K562 (cell line): ENCODE data around the gene CST7. TPM values are rescaled to one million over a fixed set of nuclear protein-coding genes. Genes with fewer than 3 reads are reported as not detected.

ENCODE experiments used
- ATAC-seq: fragments of 200-7000 bp; cut with Tn5 transposase; 3 replicates; pipeline ENCODE4 v1.9.1; 2020; ENCODE audit warnings: moderate library complexity
- BruUV-seq: library from RNA; stranded (reverse); fragments of 400-500 nt; replicated peaks from 2 replicates; lab custom pipeline; 2021; lab: Mats Ljungman, UMichigan
- CTCF ChIA-PET: fragments of 300-600 bp; formaldehyde crosslinking; extraction: SDS; loops from one replicate; lab custom pipeline; 2021; ENCODE audit warnings: low intra/inter-chr PET ratio; lab: Yijun Ruan, JAX
- POLR2A ChIA-PET: fragments of 300-600, 350-650 bp; sonication (Branson Sonifier 250); formaldehyde crosslinking; extraction: SDS; loops from one replicate; lab custom pipeline; 2021; ENCODE audit warnings: antibody characterized with exemption, inconsistent platforms; lab: Yijun Ruan, JAX
- DNase-seq, 4 experiments: peaks; one replicate each; pipeline versions ENCODE4 v3.0.0 to v3.0.0-alpha.2; 2011 to 2018; ENCODE audit warnings: low spot score in 3 of 4, mixed read lengths in 3 of 4; ENCODE audit errors: extremely low read depth in 1 of 4
- FAIRE-seq: peaks from 2 replicates; lab custom pipeline; 2011; peaks lifted over from hg19 to GRCh38; lab: Jason Lieb, UNC
- H2AFZ ChIP-seq: 2 replicates; pipeline ENCODE4 v1.6.0; 2011; ENCODE audit warnings: low read depth, low read length, control low read depth, inconsistent platforms
- H3K27ac ChIP-seq: fragments of 200-600 bp; 3 replicates; pipeline ENCODE4 v1.8.0; 2011; ENCODE audit warnings: low read depth, mild to moderate bottlenecking, control low read depth, inconsistent platforms, low read length, moderate library complexity, mixed read lengths; ENCODE audit errors: extremely low read depth
- H3K27me3 ChIP-seq, 2 experiments: fragments of 300-600 bp in 1 of 2; 2 replicates in 1 of 2; 3 replicates in 1 of 2; pipeline versions ENCODE4 v1.6.0 to v1.8.0; 2011; ENCODE audit warnings: inconsistent platforms in 2 of 2, low read length in 2 of 2, mild to moderate bottlenecking in 1 of 2, mixed read lengths in 1 of 2, moderate library complexity in 1 of 2; ENCODE audit not compliant: control insufficient read depth in 2 of 2, insufficient read depth in 2 of 2
- H3K36me3 ChIP-seq: fragments of 300-600 bp; 3 replicates; pipeline ENCODE4 v1.8.0; 2011; ENCODE audit warnings: mild to moderate bottlenecking, low read length, inconsistent platforms; ENCODE audit not compliant: control insufficient read depth, insufficient read depth
- H3K4me1 ChIP-seq, 2 experiments: fragments of 200-600 bp in 1 of 2; replicated peaks in 1 of 2; 2 replicates in 1 of 2; 3 replicates in 1 of 2; pipeline versions ENCODE4 v1.5.1 to v1.8.0; 2011; ENCODE audit warnings: inconsistent platforms in 2 of 2, low read length in 2 of 2, mild to moderate bottlenecking in 1 of 2, mixed read lengths in 1 of 2, moderate library complexity in 1 of 2; ENCODE audit not compliant: control insufficient read depth in 2 of 2, insufficient read depth in 2 of 2
- H3K4me2 ChIP-seq: 2 replicates; pipeline ENCODE4 v1.6.1; 2011; ENCODE audit warnings: low read length, control low read depth, inconsistent platforms, mixed read lengths; ENCODE audit not compliant: insufficient read depth
- H3K4me3 ChIP-seq: fragments of 200-600 bp; sonication (generic), shearing (Covaris generic); 2 replicates; pipeline ENCODE4 v1.5.1; 2016; ENCODE audit warnings: control low read depth, inconsistent platforms
- H3K79me2 ChIP-seq: fragments of 200-600 bp; 3 replicates; pipeline ENCODE4 v1.8.0; 2011; ENCODE audit warnings: low read length, inconsistent platforms; ENCODE audit not compliant: control insufficient read depth, insufficient read depth
- H3K9ac ChIP-seq, 2 experiments: 2 replicates each; pipeline versions ENCODE4 v1.6.0 to v1.6.1; 2011; ENCODE audit warnings: low read depth in 2 of 2, low read length in 2 of 2, control low read depth in 1 of 2, inconsistent platforms in 1 of 2, mild to moderate bottlenecking in 1 of 2, mixed read lengths in 1 of 2; ENCODE audit not compliant: insufficient read depth in 1 of 2
- H3K9me1 ChIP-seq: one replicate; pipeline ENCODE4 v1.6.0; 2011; ENCODE audit warnings: inconsistent platforms, mild to moderate bottlenecking, low read length, moderate library complexity; ENCODE audit not compliant: control insufficient read depth, insufficient read depth
- H3K9me3 ChIP-seq: replicated peaks from 2 replicates; pipeline ENCODE4 v1.5.1; 2011; ENCODE audit warnings: low read depth, low read length, inconsistent platforms; ENCODE audit not compliant: control insufficient read depth, insufficient read depth
- H4K20me1 ChIP-seq: replicated peaks from 2 replicates; pipeline ENCODE4 v1.6.1; 2011; ENCODE audit warnings: low read length, inconsistent platforms, mixed read lengths; ENCODE audit not compliant: control insufficient read depth, insufficient read depth
- CTCF ChIP-seq, 3 experiments: IDR thresholded peaks in 2 of 3; conservative IDR thresholded peaks in 1 of 3; 2 replicates each; pipeline ENCODE4 v1.5.1; 2011 to 2012; ENCODE audit warnings: low read length in 3 of 3, mild to moderate bottlenecking in 3 of 3, control low read depth in 2 of 3, improper control_type of control experiment in 1 of 3, inconsistent platforms in 1 of 3, low read depth in 1 of 3, mixed read lengths in 1 of 3, moderate library complexity in 1 of 3; ENCODE audit not compliant: insufficient read depth in 2 of 3
- FOSL1 ChIP-seq: fragments of 200-800 bp; sonication (Bioruptor generic); conservative IDR thresholded peaks from 2 replicates; pipeline ENCODE4 v1.6.1; 2016; ENCODE audit warnings: missing genetic modification characterization, missing compliant biosample characterization
- JUN ChIP-seq, 2 experiments: sonication (generic) in 1 of 2; formaldehyde crosslinking in 1 of 2; IDR thresholded peaks; 2 replicates each; pipeline versions ENCODE4 v1.6.1 to v1.8.0; 2012 to 2022; ENCODE audit warnings: borderline replicate concordance in 2 of 2, mild to moderate bottlenecking in 2 of 2, improper control_type of control experiment in 1 of 2, low read depth in 1 of 2, low read length in 1 of 2, missing genetic modification reagents in 1 of 2
- MECOM ChIP-seq: fragments of 250-450 bp; sonication (Bioruptor Pico); IDR thresholded peaks from 2 replicates; pipeline ENCODE4 v1.8.0; 2022; ENCODE audit warnings: inconsistent platforms
- MTA1 ChIP-seq: fragments of 450-650 bp; IDR thresholded peaks from 2 replicates; pipeline ENCODE4 v1.6.1; 2017; ENCODE audit warnings: borderline replicate concordance
- NR2F6 ChIP-seq: fragments of 450-650 bp; formaldehyde crosslinking; IDR thresholded peaks from 2 replicates; pipeline ENCODE4 v1.4.0; 2020; ENCODE audit warnings: mild to moderate bottlenecking
- RB1 ChIP-seq: fragments of 450-650 bp; IDR thresholded peaks from 2 replicates; pipeline ENCODE4 v1.6.1; 2017; ENCODE audit warnings: low read depth, mild to moderate bottlenecking
- RBFOX2 ChIP-seq: fragments of 200-400 bp; formaldehyde crosslinking; IDR thresholded peaks from 2 replicates; pipeline ENCODE4 v1.6.1; 2017; ENCODE audit warnings: low read depth, mild to moderate bottlenecking, low read length, moderate library complexity
- SAP30 ChIP-seq: fragments of 200-600 bp; sonication (generic); IDR thresholded peaks from 2 replicates; pipeline ENCODE4 v1.6.1; 2012; ENCODE audit warnings: borderline replicate concordance, low read depth, mild to moderate bottlenecking, moderate library complexity, low read length, control low read depth, inconsistent platforms; ENCODE audit not compliant: insufficient read depth, poor library complexity, severe bottlenecking
- TAF7 ChIP-seq: fragments of 450-650 bp; IDR thresholded peaks from 2 replicates; pipeline ENCODE4 v1.6.1; 2016; ENCODE audit warnings: missing genetic modification characterization, missing compliant biosample characterization
- ZC3H8 ChIP-seq: fragments of 450-650 bp; IDR thresholded peaks from 2 replicates; pipeline ENCODE4 v1.6.1; 2017
- ZNF124 ChIP-seq: sonication (generic); formaldehyde crosslinking; IDR thresholded peaks from 2 replicates; pipeline ENCODE4 v1.8.1; 2022; ENCODE audit warnings: missing genetic modification reagents
- ZNF143 ChIP-seq: sonication (generic); formaldehyde crosslinking; IDR thresholded peaks from 2 replicates; pipeline ENCODE4 v1.9.0; 2022; ENCODE audit warnings: mild to moderate bottlenecking, missing genetic modification reagents
- ZNF274 ChIP-seq: IDR thresholded peaks from 2 replicates; pipeline ENCODE4 v1.6.1; 2011; ENCODE audit warnings: low read depth, mild to moderate bottlenecking, low read length, moderate library complexity, borderline replicate concordance
- ZNF57 ChIP-seq: fragments of 450-650 bp; formaldehyde crosslinking; IDR thresholded peaks from 2 replicates; pipeline ENCODE4 v1.4.0; 2020; ENCODE audit warnings: mild to moderate bottlenecking, moderate library complexity
- WGBS: fragments of 100-300 bp; shearing (Covaris generic); methylation state at CpG from one replicate; pipeline ENCODE4 v1.1.6; 2016; ENCODE audit warnings: low coverage, mixed read lengths; ENCODE audit not compliant: insufficient coverage; ENCODE audit errors: missing lambda C conversion rate; 5-methylcytosine and 5-hydroxymethylcytosine counted together
- in situ Hi-C: fragments of 300-500 bp; cut with MboI; formaldehyde crosslinking; loops from 4 replicates; pipeline ENCODE4 v1.15.0; 2018; ENCODE audit warnings: inconsistent platforms, mixed read lengths
- intact Hi-C: fragments of 100-400 bp; cut with micrococcal nuclease; formaldehyde crosslinking; loops from 2 replicates; pipeline ENCODE4 v1.14.2; 2022
- polyA plus RNA-seq, 8 experiments: library from polyadenylated mRNA; depleted of rRNA in 4 of 8; stranded (reverse) in 5 of 8; unstranded in 3 of 8; fragments of >200 nt; fragmentation: Nextera tagmentation in 2 of 8; fragmentation: Illumina TruSeq in 1 of 8; extraction: Ambion mirVana in 2 of 8; extraction: Trizol in 1 of 8; gene quantifications; 2 replicates each; pipeline versions ENCODE4 v1.2.1 to v1.2.3, GENCODE V29; 2011 to 2014; ENCODE audit warnings: inconsistent platforms in 1 of 8, missing spikeins in 1 of 8
- total RNA-seq, 7 experiments: library from RNA; depleted of rRNA in 6 of 7; stranded (reverse); fragments of >200 nt in 6 of 7; fragmentation: Illumina TruSeq in 2 of 7; extraction: Trizol in 2 of 7; gene quantifications; 2 replicates each; pipeline versions ENCODE4 v1.2.1 to v1.2.3, GENCODE V29; 2011 to 2021; ENCODE audit warnings: low replicate concordance in 1 of 7
- TF ChIP-seq, protein P1 (sequence below), 2 experiments: IDR thresholded peaks; 2 replicates each; pipeline ENCODE4 v1.6.1; 2012; ENCODE audit warnings: improper control_type of control experiment in 2 of 2, low read depth in 2 of 2, low read length in 2 of 2, borderline replicate concordance in 1 of 2

Gene CST7
- total and polyA plus RNA-seq, 9 of the 15 experiments (the other 6 are each of a cell fraction or from before 2014, with no cell fraction given), result not detected

GRCh38 chr20:24971376-24972101 is 22.5 kb downstream of the CST7 start:
- intact Hi-C loops (no loop called here), in situ Hi-C loops (no loop called here)
- WGBS, result 80% methylated on average over 6 of the region's 6 CpGs
- DNase-seq (no peak), FAIRE-seq (no peak), ATAC-seq (no peak)
- H3K27me3 ChIP-seq, result no peaks in the 10 kb centered on the region
- no peak overlapping the region for H3K4me2 ChIP-seq
- BruUV-seq, result no TSS peak
- no peak overlapping the region for H2AFZ ChIP-seq
- no peaks in the 10 kb centered on the region for H3K9me1 ChIP-seq
- ChIA-PET POLR2A (no interaction called here), CTCF (no interaction called here)
- H3K79me2 ChIP-seq, result no peaks in the 10 kb centered on the region
- no peaks in the 10 kb centered on the region for H3K9me3 ChIP-seq
- peaks cover 37% of the 10 kb centered on the region; the same call in 2 of the 3 replicates for H3K36me3 ChIP-seq
- H4K20me1 ChIP-seq, result no peaks in the 10 kb centered on the region
- no peak overlapping the region for H3K9ac ChIP-seq
- H3K27ac ChIP-seq, result no peak overlapping the region
- no peaks in the 10 kb centered on the region for H3K4me1 ChIP-seq
- no peak overlapping the region for H3K4me3 ChIP-seq
- TF ChIP-seq ZNF274, result no peak
- no peak for TF ChIP-seq FOSL1 (tag)
- TF ChIP-seq ZNF143, result no peak
- TF ChIP-seq MECOM, result no peak
- TF ChIP-seq MTA1, result no peak
- no peak for TF ChIP-seq TAF7 (tag)
- no peak for TF ChIP-seq ZNF124 (CRISPR knock-in tag)
- no peak for TF ChIP-seq SAP30
- no peak for TF ChIP-seq RBFOX2
- TF ChIP-seq ZC3H8, result no peak
- TF ChIP-seq, protein P1, sequence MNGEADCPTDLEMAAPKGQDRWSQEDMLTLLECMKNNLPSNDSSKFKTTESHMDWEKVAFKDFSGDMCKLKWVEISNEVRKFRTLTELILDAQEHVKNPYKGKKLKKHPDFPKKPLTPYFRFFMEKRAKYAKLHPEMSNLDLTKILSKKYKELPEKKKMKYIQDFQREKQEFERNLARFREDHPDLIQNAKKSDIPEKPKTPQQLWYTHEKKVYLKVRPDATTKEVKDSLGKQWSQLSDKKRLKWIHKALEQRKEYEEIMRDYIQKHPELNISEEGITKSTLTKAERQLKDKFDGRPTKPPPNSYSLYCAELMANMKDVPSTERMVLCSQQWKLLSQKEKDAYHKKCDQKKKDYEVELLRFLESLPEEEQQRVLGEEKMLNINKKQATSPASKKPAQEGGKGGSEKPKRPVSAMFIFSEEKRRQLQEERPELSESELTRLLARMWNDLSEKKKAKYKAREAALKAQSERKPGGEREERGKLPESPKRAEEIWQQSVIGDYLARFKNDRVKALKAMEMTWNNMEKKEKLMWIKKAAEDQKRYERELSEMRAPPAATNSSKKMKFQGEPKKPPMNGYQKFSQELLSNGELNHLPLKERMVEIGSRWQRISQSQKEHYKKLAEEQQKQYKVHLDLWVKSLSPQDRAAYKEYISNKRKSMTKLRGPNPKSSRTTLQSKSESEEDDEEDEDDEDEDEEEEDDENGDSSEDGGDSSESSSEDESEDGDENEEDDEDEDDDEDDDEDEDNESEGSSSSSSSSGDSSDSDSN (IDR thresholded peaks at IDR 0.05; ENCODE audit: borderline replicate concordance in 1 of 2, low read depth in 2 of 2, low read length in 2 of 2), result no peak
- no peak for TF ChIP-seq NR2F6 (CRISPR knock-in tag)
- no peak for TF ChIP-seq ZNF57
- TF ChIP-seq JUN (IDR thresholded peaks at IDR 0.05; ENCODE audit: borderline replicate concordance, low read depth, low read length), result no peak
- no peak for TF ChIP-seq JUN (CRISPR knock-in tag; IDR thresholded peaks at IDR 0.05; ENCODE audit: borderline replicate concordance)
- no peak for TF ChIP-seq CTCF (IDR thresholded peaks at IDR 0.05 in 2 of 3, conservative IDR thresholded peaks at IDR 0.05 in 1 of 3; ENCODE audit: insufficient read depth in 2 of 3, low read depth in 1 of 3, low read length in 3 of 3)
- no peak for TF ChIP-seq RB1
